ENCODE measurements around the gene IGF1R.

IGF1R gene

DNA sequence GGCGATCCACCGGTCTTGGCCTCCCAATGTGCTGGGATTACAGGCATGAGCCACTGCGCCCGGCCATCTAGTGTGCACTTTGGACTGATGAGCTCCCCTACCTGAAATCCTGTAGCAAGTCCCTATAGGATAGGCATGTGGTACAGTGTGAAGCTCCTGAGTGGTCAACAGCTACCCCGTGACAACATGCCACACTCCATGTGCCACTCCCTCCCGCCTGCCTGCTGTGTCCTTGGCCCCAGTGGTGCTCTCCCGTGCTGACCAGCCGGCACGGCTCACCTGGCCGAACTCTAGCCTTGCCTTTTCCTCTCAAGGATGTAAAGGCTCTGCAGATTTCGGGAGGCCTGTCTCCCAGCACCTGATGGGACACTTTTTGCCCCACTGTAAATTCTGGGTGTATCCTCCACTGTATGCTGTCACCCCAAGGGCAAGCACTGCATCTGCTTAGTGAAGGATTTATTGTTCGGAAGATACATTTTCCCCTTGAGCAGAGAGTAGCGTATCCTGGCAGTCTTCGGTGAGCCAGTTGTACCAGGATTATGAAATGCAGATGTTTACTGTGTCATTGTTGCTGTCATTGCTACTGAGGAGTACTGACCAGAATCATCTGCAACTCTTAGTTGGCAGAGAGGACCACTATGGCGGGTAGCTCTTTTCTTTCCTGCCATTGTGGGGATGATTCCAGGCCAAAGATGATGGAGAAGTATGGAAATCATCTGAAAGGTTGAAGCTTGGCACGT is 64.7 kb downstream of the IGF1R start:
- no peak for DNase-seq

DNA sequence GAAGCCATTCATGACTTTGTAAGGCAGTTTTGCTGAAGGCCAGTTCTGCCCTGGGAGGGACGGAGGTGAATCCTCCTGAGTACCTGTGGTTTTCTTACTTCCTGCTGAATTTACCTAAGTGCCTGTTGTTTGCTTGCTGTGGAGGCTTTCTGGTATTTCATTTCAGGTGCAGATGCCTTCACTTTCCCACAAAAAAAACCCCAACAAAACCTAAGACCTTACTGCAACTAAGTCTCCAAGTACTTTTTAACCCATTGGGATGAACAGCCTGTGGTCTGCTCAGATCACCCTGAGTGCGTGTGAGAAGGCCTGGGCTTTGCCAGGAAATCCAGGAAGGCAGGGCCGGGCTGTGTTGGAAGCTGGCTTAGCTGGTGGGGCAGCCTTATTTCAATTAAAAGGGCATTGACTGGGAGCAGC is 65.3 kb downstream of the IGF1R start:
- DNase-seq: no peak

DNA sequence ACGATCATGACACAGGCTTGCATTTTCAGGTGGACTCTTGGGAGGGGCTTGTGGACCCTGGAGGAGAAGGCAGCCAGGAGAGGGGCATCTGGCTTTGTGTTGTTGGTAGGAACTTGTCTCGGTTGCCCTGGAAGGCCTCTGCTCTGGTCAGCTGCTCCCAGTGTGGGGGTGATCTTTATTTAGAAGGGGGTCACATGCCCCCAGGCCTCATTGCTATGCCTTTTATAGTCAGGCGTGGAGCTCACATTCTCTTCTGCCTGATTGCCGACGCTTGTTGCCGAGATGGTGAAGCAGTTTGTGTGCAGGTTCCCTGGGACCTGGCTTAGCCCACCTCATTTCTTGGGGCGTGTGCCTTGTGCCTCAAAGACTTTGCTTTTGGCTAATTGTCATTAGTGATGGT is 66.6 kb downstream of the IGF1R start:
- no peak for DNase-seq

DNA sequence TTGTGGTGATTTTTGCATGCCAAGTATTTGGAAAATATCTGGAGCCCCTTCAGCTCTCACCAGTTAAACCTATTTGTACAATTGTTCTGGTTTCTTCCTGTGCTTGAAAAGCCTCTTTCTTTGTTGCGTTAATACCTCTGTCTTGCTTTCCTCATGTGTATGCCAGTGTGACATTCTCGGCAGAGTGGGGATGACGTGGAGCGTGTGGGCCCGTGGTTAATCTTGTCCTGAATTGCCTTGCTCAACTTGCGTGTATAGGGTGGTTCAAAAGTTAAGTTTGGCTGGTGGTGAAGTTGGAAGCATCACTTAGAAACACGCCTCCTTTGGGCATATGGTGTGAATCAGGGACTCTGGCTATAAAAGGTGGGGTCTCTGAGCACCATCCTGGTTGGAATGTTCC is 67.1 kb downstream of the IGF1R start:
- DNase-seq: no peak

GRCh38 chr15:98715890-98716443 is 67.6 kb downstream of the IGF1R start:
- DNase-seq: no peak

- no peak for DNase-seq
Measured at GRCh38 chr15:98717371-98717770, 69.0 kb downstream of the IGF1R start.

DNA sequence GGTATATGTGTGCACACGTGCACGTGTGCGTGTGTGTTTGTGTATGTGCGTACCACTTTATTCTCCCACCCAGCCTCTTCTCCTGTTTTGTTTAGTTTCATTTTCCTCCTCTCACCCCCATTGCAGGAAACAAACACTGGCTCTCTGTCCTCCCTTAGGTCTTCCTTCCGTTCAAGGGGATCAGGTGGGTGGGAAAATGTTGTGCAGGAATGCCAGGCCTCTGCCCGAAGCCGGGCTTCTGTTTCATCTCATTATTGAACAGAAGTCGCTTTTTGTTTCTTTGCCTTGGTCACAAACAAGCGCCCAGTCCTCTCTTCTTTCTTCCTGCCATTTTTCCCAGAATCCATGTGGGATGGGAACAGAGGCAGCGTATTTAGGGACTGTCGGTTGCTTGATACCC is 69.6 kb downstream of the IGF1R start:
- no peak for DNase-seq

DNA sequence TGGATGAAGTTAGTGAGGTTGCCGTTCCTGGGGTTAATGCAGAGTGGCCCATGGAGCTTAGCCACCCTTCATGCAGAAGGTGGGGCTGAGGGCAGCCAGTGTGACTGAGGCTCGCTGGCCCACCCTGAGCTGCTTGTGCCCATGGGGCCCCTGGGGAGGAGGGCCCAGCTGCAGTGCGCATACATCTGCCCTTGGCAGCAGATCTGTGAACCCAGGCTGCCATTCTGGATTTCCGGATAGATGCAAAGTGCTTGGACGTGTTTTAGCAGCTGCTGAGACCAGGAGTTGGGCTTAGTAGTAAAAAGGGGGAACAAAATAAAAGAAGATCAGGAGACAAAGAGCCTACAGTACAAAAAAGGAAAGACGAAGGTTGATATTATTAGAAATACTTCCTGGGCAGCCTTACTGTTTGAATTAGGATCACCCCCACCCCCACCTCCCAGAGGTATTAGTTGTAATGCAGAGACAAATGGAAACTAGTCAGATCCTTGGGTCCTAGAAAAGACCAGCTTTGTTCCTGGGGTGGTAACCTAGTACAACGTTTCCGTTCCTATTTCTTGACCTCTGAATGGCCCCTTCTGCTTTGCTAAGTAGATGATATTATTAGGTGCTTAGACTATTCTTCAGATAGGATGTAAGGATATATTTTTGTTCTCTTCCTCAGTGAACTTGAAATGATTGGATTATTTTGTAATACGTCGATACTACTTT is 70.2 kb downstream of the IGF1R start:
- DNase-seq: no peak

- no peak for DNase-seq
Measured at GRCh38 chr15:98719137-98719740, 70.9 kb downstream of the IGF1R start.

GRCh38 chr15:98720031-98720430 is 71.7 kb downstream of the IGF1R start:
- DNase-seq: no peak

- DNase-seq: no peak
Measured at GRCh38 chr15:98720577-98721565, 72.5 kb downstream of the IGF1R start.

- DNase-seq: no peak
Measured at GRCh38 chr15:98722209-98722608, 73.9 kb downstream of the IGF1R start.

DNA sequence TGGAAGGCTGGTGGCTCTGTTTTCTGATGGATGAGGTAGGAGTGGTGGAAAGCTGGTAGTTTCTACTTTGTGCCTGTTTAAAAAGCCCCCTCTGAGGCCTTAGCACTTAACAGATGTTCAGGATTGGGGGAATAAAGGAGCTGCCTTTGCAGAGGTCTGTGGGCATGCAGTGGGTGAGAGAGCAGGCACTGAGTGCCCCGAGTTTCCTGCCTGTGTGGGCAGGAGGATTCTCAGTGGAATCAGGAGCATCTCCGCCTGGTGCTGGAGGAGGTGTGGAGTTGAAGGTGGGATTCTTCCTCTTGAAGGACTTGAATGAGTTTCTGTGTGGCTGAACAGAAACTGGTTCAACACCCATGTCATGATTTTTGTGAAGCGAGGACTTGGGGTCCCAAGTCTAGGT is 74.3 kb downstream of the IGF1R start:
- DNase-seq: no peak

DNA sequence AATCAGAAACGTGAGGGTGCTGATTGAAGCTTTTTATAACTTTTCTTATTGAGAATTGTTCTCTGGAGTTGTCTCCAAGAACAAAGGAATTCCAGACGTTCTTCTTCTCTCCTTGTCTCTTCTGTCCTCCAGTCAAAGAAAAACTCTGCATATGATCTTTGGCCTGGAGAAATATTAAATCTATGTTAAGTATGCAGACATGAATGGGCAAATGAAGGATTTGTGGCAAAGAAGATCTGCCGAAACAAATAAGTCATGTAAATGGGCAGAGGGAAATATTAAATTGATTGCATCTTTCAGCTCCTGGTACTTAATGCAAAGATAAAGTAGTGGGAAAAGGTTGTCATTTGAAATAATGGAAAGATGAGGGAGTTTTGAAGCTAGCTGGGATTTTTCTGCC is 74.9 kb downstream of the IGF1R start:
- DNase-seq: no peak

- no peak for DNase-seq
Measured at GRCh38 chr15:98724048-98724447, 75.7 kb downstream of the IGF1R start.

GRCh38 chr15:98724494-98724893 is 76.2 kb downstream of the IGF1R start:
- DNase-seq: no peak

DNA sequence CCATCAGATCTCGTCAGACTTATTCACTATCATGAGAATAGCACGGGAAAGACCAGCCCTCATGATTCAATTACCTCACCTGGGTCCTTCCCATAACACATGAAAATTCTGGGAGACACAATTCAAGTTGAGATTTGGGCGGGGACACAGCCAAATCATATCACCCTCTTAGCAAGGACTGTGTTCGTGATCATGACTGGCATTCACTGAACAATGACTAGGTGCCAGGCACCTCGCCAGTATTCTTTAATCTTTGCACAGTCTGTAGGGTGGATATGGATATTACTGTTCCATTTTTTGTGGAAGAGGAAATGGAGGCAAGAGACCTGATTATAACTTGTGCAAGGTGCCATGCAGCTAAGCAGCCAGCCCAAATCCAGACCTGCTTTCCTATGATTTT is 77.5 kb downstream of the IGF1R start:
- no peak for DNase-seq

DNA sequence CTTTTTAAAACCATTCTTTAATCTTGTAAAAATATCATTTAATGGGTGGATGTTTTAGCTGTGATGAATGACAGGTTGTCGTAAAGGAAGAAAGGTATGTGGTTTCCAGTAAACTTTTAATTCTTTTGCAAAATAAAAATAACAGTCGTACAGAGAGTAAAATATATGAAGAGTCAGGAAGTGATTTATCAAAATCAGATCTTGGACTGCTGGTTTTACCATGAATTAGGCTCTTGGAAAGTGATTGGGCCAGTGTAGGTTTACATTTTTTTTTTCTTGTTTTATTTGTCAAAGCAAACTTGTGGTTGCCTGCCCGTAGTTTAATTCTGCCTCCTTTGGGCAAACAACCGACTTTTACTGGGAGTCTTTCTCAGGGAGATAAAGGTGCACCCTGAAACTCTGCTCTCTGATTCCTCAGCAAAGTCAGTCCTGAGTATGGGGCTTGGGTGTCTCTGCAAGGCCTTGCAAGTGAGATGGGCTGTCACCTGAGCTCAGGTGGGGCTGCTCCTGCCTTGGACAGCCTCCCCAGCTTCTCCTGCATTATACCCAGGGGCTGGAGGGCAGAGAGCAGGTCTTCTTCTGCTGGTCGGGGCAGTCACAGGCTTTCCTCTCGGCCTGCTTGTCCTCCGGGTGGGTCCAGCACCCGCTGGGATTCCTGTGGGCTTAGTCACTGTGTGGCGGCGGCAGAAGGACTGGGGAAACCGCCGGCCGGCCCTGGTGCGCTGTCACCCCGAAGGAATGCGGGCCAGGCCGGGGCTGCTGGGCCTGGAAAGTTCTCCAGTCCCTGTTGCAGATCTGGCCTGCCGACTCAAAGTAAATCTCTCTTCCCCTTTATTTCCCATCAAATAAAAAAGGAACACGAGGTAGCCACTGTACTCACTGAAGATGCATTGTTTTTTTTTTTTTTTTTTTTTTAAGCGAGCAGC is 79.0 kb downstream of the IGF1R start:
- DNase-seq: no peak

GRCh38 chr15:98728082-98728810 is 79.9 kb downstream of the IGF1R start:
- no peak for DNase-seq

DNA sequence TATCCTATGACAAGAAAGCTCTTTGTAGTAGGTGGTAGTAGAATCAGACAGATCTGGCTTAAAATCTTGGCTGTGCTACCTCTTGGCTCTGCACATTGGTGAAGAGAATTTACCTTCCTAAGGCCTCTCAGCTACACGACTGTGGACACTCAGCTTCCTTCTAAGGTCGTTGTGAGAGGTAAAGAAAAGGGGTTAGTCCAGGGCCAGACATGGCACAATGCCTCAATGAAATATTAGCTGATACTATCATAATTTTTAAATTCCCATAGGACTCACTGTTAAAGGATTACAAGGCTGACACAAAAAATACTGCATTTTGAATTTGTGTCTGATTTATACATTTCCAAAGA is 80.4 kb downstream of the IGF1R start:
- DNase-seq: no peak

Data from SHP77 (cell line).